Femur (tissue), 1 donor: ENCODE measurements around the gene RAD51AP2.
"Not testable (repeated sequence)": the region's sequence is repeated elsewhere in the genome, so short reads cannot be mapped to it uniquely, and the experiment has no call there.

Experiments
- DNase-seq: peaks from one replicate; pipeline ENCODE4 v3.0.0-alpha.2; 2017

RAD51AP2 gene

DNA sequence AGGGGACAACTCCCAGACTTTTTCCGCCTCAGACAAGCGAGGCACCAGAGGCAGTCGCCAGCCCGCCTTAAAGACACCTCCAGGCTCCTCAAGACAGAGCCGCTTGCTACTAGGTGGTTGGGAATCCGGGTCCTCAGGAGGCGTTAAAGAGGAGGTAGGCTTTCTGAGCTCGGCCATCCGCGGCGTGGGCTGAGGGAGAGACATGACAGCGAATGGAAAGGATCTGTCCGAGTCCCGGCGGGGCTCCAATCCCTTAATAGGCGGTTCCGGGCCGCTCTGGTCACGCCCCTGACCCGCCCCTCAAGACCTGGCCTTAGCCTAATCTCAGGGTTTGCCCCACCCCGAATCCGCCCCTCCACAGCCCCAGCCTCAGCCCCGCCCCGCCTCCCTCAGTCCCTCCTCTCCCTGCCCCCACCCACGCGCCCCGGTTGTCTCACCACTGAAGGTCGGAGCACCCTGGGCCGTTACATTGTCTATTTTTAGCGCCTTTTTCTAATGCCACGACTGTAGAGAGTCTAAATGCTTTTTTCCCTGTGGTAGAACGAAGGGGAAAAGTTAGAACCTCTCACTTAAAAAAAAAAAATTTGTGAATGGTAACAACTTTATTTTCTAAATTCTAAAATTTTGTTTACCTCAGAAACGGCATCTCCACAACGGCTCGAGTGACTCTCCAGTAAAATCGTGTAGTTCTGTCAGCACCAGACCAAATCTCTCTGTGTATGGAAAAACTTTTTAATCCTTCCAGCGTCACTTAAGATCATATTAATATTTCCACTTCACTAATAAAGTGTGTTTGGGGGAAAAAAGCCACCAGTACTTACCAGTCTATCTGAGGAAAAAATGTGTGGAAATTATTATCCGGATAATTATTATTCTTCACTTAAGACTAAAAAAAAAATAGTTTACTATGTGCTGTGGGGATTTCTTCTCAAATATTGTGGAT lies at the start of gene RAD51AP2:
RAD51AP2 (minus strand) TSS at position 229 of the 943 bp plus-strand sequence; CDS start at position 204, 25 bp downstream.
- peak; percentile 88 for DNase-seq

DNA sequence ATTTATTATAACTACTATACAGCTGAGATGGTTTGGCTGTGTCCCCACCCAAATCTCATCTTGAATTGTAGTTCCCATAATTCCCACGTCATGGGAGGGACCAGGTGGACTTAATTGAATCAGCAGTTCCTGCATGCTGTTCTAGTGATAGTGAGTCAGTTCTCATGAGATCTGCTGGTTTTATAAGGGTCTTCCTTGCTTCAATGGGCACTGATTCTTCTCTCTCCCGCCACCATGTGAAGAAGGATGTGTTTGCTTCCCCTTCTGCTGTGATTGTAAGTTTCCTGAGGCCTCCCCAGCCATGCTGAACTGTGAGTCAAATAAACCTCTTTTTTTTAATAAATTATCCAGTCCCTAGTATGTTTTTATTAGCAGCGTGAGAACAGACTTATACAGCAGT lies 47.5 kb upstream of the RAD51AP2 start:
- not testable (repeated sequence) for DNase-seq

DNA sequence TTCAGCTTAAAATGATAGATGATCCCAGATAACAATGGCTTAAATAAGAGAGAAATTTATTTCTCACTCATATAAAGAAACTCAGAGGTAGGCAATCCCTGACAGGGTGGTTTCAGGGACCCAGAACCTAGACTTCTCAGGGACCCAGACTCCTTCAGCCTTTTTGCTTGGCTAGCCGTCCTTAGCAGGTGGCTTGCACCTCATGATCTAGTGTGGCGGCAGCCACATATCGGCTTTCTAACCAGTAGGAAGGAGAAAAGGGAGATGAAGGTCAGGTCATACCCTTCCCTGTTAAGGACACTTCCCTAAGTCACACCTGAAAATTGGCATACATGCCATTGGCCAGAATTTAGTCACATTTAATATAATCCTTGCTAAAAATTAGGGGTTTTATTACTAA lies 40.6 kb upstream of the RAD51AP2 start:
- DNase-seq = no peak

DNA sequence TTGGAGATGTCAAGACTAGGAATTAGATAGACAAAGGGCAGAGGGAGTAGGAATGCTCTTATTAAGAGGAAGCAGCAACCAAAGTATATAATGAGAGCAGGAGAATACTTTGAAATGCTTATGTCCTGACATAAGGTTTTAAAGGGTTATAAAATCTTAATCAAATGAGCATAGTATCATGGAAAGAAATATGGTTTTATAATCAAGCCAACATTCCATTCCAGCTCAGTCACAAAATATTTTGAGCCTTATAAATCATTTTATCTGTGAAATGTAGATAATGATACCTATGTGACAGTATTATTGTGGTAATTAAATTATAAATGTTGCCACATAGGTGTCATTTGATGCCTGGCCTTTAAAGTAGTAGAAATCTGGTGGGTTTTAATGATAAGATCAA lies 39.8 kb upstream of the RAD51AP2 start:
- no peak for DNase-seq

DNA sequence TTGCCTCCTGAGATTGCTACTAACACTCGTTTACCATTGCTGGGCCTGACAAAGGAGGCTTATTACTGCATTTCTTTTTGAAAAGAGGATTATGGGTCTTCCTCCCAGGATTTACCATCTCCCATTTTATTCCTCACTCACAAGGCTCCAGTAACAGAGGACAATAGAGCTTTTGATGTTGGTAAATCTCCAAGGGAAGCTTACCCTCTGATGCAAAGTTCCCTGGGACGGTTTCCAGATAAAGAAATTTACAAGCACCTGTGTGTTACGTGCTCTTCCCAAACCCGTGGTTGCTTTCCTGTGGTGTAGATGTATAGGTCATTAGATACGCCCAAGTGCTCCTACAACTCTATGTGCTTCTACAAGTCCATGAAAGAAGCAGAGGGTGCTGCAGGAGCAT lies 39.4 kb upstream of the RAD51AP2 start:
- DNase-seq = no peak

DNA sequence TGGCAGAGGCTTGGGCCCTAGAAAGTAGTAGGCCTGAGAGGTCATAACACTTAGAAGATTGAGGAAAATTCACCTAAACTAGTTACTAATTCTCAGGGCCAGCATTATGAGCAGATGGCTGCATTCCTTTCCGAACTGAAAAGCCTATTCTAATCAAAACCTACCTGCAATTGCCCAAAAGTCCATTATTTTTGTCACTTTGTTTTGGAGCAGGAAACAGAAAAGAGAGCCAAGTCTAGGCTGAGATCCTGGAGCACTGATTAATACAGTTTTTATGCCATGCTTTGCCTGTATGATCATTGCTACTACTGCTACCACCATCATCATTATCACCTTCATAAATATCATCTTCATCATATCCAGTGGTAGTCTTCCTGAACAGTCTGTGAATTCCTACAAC lies 36.9 kb upstream of the RAD51AP2 start:
- DNase-seq = no peak

DNA sequence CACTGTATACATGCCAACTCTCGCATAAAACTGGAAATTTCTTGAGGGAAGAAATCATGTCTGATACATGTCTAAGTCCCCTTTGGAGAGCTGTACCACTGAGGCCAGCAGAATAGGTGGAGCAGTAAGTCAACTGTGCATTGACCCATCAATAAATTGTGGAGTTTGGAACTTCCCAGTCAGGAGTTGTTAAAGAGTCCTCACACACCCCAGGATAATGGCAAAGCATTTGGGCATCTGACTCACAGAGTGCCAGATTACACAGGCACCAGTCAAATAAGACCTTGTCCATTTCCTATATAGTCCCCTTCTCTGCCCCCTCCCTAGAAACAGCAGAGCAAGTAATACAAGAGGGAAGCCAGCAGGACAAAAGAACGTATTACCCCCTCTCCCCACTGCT lies 32.7 kb upstream of the RAD51AP2 start:
- DNase-seq = no peak

DNA sequence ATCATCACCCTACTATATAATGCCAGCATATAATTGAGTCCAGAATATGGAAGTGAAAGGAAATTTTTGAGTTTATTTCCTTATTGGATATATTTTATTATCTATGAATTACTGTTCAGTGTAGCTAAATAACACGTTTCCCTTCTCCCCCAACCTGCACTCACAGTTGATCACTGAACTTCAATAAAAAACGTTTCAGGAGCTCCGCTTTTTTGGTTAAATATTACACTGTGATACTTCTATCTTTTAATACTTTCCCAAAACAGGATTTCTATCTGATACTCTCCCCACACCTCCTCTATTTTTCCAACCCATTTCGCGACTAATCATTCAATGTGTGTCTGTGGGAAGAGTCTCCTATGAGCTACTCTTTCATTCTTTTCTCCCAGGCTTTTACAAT lies 29.5 kb upstream of the RAD51AP2 start:
- no peak for DNase-seq

DNA sequence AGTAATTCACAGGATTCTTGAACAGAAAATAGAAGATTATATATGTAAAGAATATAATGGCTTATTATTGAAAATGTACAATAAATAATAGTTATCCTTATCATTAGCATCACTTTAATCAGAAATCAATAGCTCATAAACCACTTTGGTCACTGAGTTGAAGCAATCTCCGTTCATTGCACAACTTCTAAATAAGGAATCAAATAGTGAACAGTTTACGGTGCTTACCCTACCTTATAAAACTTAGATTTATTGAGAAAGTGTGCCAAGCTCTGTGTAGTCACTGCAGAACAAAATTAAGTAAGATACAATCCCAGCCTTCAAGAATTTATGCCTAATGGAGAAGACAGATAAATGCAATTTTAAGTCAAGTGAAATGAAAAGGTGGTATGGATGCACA lies 29.0 kb upstream of the RAD51AP2 start:
- no peak for DNase-seq

DNA sequence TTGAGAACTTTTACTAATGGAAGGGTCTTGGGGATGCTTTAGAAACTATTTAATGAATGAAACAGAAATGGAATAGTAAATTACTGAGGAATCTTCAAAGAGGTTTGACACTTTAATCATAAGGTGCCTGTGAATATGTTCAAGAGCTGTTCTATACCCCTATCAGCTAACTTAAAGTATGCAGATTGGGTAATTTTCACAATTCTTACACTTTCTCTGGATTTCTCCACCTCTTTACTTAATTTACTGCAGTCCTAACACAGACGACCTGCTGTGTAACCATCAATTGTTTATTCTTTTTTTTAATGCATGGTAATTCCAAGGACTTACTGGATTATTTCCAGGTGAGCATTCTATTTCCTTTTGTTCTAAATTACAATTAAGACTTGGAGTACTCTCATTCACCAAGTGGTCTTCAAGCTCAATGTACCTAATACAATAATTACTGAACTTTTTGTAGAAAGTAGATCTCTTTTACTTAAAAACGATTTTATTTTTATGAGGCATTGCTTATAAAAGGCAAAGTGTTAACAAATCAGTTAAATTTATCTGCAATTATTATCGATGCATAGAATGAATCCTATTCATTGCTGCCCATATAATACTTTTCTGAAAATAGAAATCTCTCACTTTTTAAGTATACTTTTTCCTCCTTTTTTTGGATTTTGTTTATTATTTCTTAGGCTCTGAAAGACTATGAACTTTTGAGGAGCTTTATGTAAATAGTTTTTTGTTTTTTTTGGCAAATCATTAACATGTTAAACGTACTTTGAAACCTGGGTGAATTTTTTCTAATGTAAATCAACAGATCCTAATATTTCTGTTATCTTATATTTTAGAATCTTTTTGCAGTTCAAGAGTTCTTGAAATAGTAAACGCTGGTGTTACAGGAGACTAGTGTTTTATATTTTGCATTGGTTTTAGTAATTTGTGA lies 27.7 kb upstream of the RAD51AP2 start:
- no peak for DNase-seq

DNA sequence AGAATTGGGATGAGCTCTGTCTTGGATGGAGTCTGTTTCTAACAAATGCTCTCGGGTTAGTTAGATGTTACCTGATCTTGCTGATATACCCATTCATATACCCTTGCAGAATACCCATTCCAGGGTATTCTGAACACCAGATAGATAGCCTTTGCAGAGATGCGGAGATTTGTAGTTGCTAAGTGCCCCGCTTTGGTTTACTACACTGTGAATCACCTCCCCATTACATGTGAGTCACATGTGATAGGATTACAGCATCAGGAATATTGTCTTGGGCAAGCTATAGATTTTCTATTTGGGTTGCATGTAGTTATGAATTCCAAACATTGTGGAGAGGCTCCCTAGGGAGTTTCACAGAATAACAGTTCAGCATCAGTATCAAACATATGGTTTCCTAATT lies 26.0 kb upstream of the RAD51AP2 start:
- no peak for DNase-seq

DNA sequence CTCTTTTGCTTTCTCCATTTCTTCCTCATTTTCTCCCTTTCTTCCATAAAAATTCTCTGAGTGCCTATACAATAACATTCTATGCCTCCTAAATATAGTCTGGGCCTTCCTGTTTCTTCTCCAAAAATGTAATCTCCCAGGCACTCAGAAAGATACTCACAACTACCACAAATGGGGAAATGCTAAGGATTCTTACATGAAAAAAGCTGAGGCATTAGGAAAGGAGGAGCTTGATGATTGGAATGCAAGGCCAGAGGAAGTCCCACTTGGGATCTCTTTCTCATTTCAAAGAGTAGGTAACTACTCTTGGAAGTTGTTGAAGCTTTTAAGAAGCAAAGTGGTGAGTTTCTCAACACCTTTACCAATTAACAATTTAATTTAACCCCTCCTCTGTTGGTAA lies 25.6 kb upstream of the RAD51AP2 start:
- no peak for DNase-seq

DNA sequence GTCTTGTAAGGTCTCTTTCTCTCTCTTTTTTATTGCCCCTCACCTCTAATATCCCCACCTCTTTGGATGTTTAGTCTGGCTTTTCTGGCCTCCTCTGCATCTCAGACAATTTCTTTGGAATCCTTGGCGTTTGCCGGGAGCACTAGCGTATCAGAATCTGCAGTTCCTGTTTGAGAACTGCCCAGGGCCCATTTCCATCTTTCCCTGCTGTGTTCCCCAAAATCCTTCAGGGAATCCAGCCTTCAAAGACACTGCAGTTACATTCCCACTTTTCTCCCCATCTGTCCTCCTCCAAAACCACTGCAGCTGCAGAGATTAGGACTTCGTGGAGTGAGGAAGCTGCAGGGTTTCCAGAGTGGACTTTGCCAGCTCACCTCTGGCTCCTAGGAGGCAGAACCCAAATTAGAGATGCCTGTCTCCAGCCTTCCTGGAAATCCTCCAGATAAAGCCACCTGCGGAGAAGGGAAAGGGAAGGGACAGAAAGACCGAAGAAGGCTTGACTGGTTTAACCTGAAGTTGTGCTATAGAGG lies 25.0 kb upstream of the RAD51AP2 start:
- DNase-seq = no peak

DNA sequence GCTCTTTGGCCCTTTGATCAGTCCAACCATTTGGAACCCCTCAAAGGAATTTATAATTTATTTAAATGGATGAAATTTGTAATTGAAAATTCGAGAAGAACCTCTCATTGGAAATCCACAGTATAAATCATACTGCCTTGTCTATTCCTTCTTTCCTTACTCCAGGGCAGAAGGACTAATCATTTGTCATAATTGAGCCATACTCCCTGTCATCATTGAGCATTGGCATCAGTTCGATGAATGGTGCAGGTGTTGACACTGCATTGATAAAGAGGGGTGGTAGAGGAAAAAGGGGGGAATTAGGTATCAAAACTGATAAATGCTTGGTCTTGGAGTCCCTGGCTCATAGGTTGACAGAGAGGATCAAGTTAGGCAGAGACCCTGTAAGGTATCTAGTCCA lies 24.2 kb upstream of the RAD51AP2 start:
- DNase-seq = no peak

DNA sequence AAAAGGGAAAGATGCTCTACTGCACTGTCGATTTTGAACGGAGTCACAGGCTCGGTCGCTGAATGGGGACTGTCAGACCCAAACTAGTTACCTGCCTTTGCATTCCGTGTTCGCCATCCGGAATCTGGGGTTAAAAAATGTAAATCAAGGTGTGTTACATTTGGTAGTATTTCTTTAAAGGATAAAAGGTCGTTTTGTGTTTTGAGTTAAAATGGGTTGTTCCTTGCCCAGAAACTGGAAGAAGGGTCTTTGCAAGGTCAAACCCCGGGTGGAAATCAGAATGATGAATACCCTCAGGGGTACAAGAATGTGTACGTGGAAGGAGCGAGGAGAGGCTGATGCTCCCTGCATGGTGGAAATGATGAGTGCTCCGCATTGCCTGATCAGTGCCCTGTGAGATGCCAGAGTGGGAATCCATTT lies 23.3 kb upstream of the RAD51AP2 start:
- no peak for DNase-seq

DNA sequence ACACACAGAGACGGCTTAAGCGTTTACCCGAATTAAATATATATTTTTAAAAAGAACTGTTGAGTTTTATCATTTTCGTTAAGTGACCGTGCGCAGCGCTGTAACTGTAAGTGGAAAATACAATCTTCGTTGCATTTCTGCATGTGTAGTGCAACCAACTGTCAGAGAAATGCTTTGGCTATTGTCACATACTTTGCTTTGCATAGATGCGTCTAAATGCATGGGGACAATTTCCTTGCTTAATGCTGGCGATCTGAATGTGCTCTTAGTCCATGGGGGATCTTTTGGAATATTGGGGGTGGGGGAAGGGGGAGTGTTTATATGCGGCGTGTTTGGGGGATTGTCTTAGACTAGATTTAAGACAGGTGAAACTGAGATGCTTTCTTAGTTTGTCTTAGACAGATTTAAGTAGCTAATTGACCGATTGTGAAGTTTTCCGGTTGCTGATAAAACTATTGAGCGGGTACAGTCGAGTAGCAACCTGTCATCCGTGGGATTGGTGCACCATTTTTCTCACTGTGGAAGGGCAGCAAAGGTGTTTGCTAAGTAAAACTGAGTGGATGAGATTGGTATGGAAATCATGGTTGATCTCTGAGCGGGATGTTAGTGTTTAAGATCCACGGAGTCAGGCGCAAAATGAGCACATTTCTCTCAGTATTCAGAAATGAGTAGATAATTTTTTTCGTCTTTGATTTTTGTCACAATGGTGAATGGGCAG lies 22.7 kb upstream of the RAD51AP2 start:
- no peak for DNase-seq

DNA sequence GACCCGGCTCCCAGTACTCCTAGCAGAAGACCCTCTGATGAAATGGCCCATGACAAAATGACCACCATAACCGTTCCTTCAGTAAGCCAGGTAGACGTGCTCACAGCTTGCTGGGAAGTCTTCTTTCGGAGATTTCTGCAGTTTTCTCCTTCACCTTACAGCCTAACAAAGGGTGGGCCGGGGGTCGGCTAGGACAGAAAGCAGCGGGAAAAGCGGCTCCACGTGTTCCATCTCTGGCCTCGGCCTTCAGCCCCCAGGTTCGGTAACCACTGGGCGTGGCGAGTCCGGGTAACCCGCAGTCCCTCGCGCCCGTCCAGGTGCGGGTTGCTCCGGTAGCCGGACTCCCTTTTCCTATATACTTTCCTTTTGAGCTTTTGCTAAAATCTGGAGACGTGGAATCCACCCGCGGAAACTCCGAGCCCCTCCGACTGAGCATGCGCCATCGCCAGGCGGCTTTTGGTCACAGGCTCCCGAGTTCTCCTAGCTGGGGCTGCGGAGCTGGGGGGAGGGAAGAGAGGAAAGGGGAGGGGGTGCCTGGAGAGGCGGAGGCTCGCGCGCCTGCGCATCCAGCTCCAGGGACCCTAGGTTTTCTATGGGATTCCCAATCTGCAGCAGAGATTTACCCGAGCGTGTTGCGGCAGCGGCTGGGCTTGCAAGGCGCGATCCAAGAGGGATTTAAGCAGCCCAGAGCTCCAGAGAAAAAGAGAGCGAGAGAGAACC lies 22.0 kb upstream of the RAD51AP2 start, which contains the start of gene VSNL1:
VSNL1 (plus strand) TSS at position 604 of the 720 bp plus-strand sequence. CDS start 51,379 bp downstream, outside the sequence.
- peak; percentile 96 for DNase-seq

DNA sequence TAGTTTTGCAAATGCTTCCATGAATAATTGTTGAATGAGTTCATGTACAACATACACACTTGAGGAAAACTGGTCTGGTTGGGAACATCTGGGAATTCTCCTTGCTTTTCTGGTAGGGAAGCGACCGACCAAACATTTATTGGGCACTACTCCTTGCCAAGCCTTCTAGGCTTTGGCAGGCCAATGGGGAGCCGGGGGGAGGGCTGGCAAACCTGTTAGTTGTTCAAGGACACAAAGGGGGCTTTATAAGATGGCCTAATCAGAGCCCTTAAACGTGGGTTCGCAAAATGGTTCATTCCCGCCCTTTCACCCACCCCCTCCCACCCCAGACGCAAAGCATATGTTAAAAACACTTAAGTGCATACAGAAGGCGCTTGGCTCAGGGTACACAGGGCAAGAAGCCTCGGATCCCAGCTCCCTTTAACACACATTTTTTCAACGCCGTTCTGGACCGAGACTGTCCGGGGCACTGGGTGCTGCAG lies 21.4 kb upstream of the RAD51AP2 start:
- DNase-seq = peak; percentile 57

DNA sequence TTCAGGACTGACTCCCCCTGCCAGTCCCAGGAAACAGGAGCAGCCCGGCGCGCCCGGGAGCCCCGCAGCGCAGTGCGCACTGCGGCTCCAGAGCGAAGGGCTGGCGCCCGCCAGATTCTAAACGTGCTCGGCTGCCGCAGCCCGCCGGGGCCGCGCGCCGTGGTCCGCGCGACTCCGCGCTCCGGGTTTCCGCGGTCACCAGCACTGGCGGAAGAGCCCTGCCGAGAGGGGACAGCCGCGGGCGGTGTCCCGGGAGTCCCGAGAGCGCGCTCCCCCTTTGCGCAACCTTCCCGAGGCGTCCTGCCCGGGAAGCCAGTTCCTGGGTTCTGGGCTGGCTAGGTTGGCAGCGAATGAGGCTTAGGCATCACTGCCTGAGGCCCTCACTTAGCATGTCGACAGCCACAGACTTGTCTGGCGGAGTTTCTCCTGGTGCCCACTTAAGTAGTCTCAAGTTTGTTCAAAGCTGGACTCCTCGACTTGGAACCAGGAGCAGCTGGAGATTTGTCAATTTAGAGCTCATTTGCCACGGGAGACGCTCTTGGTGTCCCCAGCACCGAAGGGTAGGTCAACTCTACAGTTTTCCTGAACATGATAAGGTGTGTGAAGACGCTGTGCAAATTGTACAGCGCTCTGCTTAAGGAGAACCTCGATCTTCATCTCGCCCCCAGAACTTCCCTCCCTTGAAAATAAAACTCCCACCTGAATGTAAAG lies 20.8 kb upstream of the RAD51AP2 start:
- peak; percentile 83 for DNase-seq

DNA sequence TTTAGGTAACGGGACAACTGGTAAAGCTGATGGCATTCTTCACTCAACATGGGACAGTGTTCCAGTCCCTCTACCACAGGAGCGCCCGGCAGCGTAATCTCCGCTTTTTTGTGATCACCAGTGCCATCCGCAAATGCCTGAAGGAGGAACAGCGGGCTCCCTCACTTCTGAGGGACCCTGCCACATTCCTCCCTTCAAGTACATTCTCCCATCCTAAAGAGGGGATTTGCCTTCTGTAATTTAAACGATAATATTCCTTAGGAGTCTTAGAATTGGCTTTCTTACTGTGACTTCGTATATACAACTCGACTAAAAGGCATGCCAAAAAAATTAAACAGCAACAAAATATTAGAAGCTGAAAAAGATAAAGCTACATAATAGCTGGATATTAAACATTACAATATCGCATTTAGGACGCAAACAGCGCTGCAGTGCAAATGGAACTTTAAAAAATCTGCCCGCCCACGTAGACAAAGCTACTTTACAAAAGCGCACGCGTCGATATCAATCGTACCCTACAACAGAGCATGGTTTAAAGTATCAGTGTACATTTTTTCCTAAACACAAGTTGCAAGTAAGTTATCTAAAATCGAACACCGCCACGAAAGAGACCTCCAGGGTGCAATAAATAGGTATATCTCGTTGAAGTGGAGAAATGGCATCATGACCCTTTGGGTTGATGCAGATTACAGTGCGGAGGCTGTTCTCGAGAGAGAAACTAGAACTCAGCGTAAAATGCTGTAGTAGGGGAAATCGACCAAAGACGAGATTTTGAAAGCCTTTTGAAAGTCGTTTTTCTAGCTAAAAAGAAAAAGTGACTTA lies 20.0 kb upstream of the RAD51AP2 start:
- peak; percentile 23 for DNase-seq
